Ishikawa (cell line): Measurements from ENCODE around the gene TFB1M.

Experiments
- CEBPB ChIP-seq: IDR thresholded peaks from 2 replicates; pipeline ENCODE4 v1.6.1; 2012
- CREB1 ChIP-seq: IDR thresholded peaks from 2 replicates; pipeline ENCODE4 v1.6.1; 2012; ENCODE audit warnings: low read depth
- EGR1 ChIP-seq: IDR thresholded peaks from 2 replicates; pipeline ENCODE4 v1.6.1; 2012
- EP300 ChIP-seq: IDR thresholded peaks from 2 replicates; pipeline ENCODE4 v1.6.1; 2012; ENCODE audit warnings: borderline replicate concordance
- FOXM1 ChIP-seq: IDR thresholded peaks from 2 replicates; pipeline ENCODE4 v1.6.1; 2012; ENCODE audit warnings: low read depth, borderline replicate concordance
- MAX ChIP-seq: IDR thresholded peaks from 2 replicates; pipeline ENCODE4 v1.6.1; 2012
- RAD21 ChIP-seq: IDR thresholded peaks from 2 replicates; pipeline ENCODE4 v1.6.1; 2012; ENCODE audit warnings: low read depth
- REST ChIP-seq: IDR thresholded peaks from 2 replicates; pipeline ENCODE4 v1.6.1; 2012; ENCODE audit warnings: low read depth, mild to moderate bottlenecking
- USF1 ChIP-seq: IDR thresholded peaks from 2 replicates; pipeline ENCODE4 v1.6.1; 2012
- YY1 ChIP-seq: IDR thresholded peaks from 2 replicates; pipeline ENCODE4 v1.6.1; 2012; ENCODE audit warnings: low read depth
- ZBTB7A ChIP-seq: IDR thresholded peaks from 2 replicates; pipeline ENCODE4 v1.6.1; 2012; ENCODE audit warnings: low read depth

- TF ChIP-seq YY1 = no peak
- no peak for TF ChIP-seq CREB1
- TF ChIP-seq REST = no peak
- TF ChIP-seq EGR1 = no peak
- TF ChIP-seq CEBPB = no peak
- TF ChIP-seq MAX = no peak
- no peak for TF ChIP-seq USF1
- TF ChIP-seq EP300 = no peak
- TF ChIP-seq ZBTB7A = no peak
- TF ChIP-seq FOXM1 = no peak
- TF ChIP-seq RAD21 = no peak
These were observed 61.7 kb downstream of the TFB1M start for GRCh38 chr6:155252581-155252980.
